ENCODE measurements around the gene ANKRD6. TPM values are rescaled to one million over a fixed set of nuclear protein-coding genes. Genes with fewer than 3 reads are reported as not detected.

The ANKRD6 gene
- total RNA-seq, 1 experiment from 2014 or later: 2.4 TPM

- Histone ChIP-seq H3K9me3 (ENCODE audit: control insufficient read depth, insufficient read depth, low read depth, low read length) (no peaks in the 10 kb centered on the region), H3K4me3 (ENCODE audit: low read depth in 2 of 2, low read length in 2 of 2) (no peak overlapping the region), H3K27me3 (ENCODE audit: control insufficient read depth, insufficient read depth, low read length) (no peaks in the 10 kb centered on the region), H3K4me1 (ENCODE audit: control insufficient read depth, insufficient read depth, low read length) (no peaks in the 10 kb centered on the region), H3K36me3 (ENCODE audit: control insufficient read depth, insufficient read depth, low read length) (no peaks in the 10 kb centered on the region), H3K27ac (ENCODE audit: low read length) (no peak overlapping the region)
- BruUV-seq (replicated peaks): no TSS peak
- in situ Hi-C loops (cut with HindIII; ENCODE audit: low pct_unique_long_range_greater_than_20kb, low sequenced_read_pairs): no loop called here
- intact Hi-C loops (cut with micrococcal nuclease; ENCODE audit: unreplicated experiment): no loop called here
- no peak for TF ChIP-seq SIN3A (IDR thresholded peaks at IDR 0.05; ENCODE audit: borderline replicate concordance, insufficient read depth, low read depth, low read length)
- TF ChIP-seq REST (IDR thresholded peaks at IDR 0.05; ENCODE audit: insufficient read depth in 1 of 2, low read depth in 2 of 2, low read length in 1 of 2): no peak
- no peak for TF ChIP-seq CTCF (IDR thresholded peaks at IDR 0.05)
- no peak for TF ChIP-seq TCF7L2 (IDR thresholded peaks at IDR 0.05; ENCODE audit: low read depth, low read length)
- no peak for TF ChIP-seq POLR2AphosphoS5 (IDR thresholded peaks at IDR 0.05; ENCODE audit: low read depth, low read length)
- ATAC-seq (no peak), DNase-seq (ENCODE audit: low read depth, low spot score) (no peak)
- POLR2A ChIA-PET: no interaction called here
- CTCF ChIA-PET: interaction anchor here (1.2 kb wide), 1 partner anchor 14 kb away, joined by 4 read pairs; no protein-coding TSS in a partner anchor
Observed at GRCh38 chr6:89385846-89386245, 47.1 kb upstream of the ANKRD6 start.

GRCh38 chr6:89386917-89387491, 45.9 kb upstream of the ANKRD6 start:
- Histone ChIP-seq H3K4me1 (ENCODE audit: control insufficient read depth, insufficient read depth, low read length) (no peaks in the 10 kb centered on the region), H3K27me3 (ENCODE audit: control insufficient read depth, insufficient read depth, low read length) (no peaks in the 10 kb centered on the region), H3K36me3 (ENCODE audit: control insufficient read depth, insufficient read depth, low read length) (no peaks in the 10 kb centered on the region), H3K27ac (ENCODE audit: low read length) (no peak overlapping the region), H3K4me3 (ENCODE audit: low read depth in 2 of 2, low read length in 2 of 2) (no peak overlapping the region), H3K9me3 (ENCODE audit: control insufficient read depth, insufficient read depth, low read depth, low read length) (no peaks in the 10 kb centered on the region)
- no peak for TF ChIP-seq TCF7L2 (IDR thresholded peaks at IDR 0.05; ENCODE audit: low read depth, low read length)
- no peak for TF ChIP-seq POLR2AphosphoS5 (IDR thresholded peaks at IDR 0.05; ENCODE audit: low read depth, low read length)
- TF ChIP-seq SIN3A (IDR thresholded peaks at IDR 0.05; ENCODE audit: borderline replicate concordance, insufficient read depth, low read depth, low read length): no peak
- TF ChIP-seq CTCF (IDR thresholded peaks at IDR 0.05): no peak
- TF ChIP-seq REST (IDR thresholded peaks at IDR 0.05; ENCODE audit: insufficient read depth in 1 of 2, low read depth in 2 of 2, low read length in 1 of 2): no peak
- DNase-seq (ENCODE audit: low read depth, low spot score): no peak
- intact Hi-C loops (cut with micrococcal nuclease; ENCODE audit: unreplicated experiment): no loop called here
- in situ Hi-C loops (cut with HindIII; ENCODE audit: low pct_unique_long_range_greater_than_20kb, low sequenced_read_pairs): no loop called here
- BruUV-seq (replicated peaks): no TSS peak
- ATAC-seq: no peak
- CTCF ChIA-PET: no interaction called here
- POLR2A ChIA-PET: no interaction called here
